Measurements from ENCODE around the gene LPP. TPM values are rescaled to one million over a fixed set of nuclear protein-coding genes. Genes with fewer than 3 reads are reported as not detected.

The LPP gene
- total RNA-seq, 6 experiments from 2014 or later = 41.5 to 90.5 (median 69.5) TPM

DNA sequence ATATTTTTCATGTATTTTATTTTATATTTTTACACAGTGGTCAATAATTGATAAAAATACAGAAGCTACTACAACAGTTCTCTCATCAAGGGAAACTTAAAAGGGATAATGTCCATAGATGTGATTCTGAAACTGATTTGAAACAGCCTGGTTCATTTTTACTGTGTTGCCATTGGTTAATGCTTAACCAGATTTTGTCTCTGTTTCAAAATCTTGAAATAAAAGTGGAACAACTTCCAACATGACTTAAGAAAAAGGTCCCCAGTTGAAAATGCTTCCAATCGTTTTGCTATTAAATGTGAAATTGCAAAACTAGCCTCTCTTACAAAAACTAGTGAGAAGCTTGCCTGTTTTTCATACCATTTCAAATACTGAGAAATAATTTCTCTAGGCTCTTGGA is 240.7 kb downstream of the LPP start:
- H3K4me1 ChIP-seq = peaks cover 0 to 66% (median 19%) of the 10 kb centered on the region in 4 donors
- ATAC-seq (peak; percentile 6 to 52 (median 23)), DNase-seq (no peak)
- no peaks in the 10 kb centered on the region for H3K27me3 ChIP-seq
- H3K27ac ChIP-seq = peak overlapping the region in 2 of 3 donors; percentile 45 to 88
- H3K36me3 ChIP-seq = no peaks in the 10 kb centered on the region
- no peak overlapping the region for H3K4me3 ChIP-seq
- TF ChIP-seq POLR2A (IDR thresholded peaks at IDR 0.05) = no peak
- TF ChIP-seq, protein P1, sequence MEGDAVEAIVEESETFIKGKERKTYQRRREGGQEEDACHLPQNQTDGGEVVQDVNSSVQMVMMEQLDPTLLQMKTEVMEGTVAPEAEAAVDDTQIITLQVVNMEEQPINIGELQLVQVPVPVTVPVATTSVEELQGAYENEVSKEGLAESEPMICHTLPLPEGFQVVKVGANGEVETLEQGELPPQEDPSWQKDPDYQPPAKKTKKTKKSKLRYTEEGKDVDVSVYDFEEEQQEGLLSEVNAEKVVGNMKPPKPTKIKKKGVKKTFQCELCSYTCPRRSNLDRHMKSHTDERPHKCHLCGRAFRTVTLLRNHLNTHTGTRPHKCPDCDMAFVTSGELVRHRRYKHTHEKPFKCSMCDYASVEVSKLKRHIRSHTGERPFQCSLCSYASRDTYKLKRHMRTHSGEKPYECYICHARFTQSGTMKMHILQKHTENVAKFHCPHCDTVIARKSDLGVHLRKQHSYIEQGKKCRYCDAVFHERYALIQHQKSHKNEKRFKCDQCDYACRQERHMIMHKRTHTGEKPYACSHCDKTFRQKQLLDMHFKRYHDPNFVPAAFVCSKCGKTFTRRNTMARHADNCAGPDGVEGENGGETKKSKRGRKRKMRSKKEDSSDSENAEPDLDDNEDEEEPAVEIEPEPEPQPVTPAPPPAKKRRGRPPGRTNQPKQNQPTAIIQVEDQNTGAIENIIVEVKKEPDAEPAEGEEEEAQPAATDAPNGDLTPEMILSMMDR (IDR thresholded peaks at IDR 0.05) = no peak
- 17% methylated on average over 1 of the region's 1 CpG for WGBS (ENCODE audit: insufficient coverage, low coverage, low lambda C conversion rate, missing lambda C conversion rate)
- intact Hi-C loops (cut with DNase I) = no loop called here
- no peaks in the 10 kb centered on the region for H3K9me3 ChIP-seq

DNA sequence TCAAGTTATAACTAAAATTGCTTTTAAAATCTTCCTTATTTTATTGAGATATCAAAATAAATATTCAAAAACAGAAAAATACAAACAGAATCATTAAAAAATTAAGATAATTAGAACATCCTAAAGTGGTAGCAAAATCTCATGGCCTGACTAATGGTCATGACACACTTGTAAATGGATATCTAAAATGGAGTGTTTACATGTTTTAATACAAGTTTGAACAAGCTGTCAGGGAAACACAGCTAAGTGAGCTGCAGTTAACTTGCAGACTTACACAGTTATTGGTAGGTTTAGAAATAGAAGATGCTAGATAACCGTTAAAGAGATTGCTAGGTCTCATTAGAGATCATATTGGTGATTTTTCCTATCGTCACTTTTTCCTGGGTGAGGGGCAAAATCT is 242.3 kb downstream of the LPP start:
- H3K4me1 ChIP-seq = peaks cover 0 to 70% (median 22%) of the 10 kb centered on the region in 4 donors
- ATAC-seq = no peak

DNA sequence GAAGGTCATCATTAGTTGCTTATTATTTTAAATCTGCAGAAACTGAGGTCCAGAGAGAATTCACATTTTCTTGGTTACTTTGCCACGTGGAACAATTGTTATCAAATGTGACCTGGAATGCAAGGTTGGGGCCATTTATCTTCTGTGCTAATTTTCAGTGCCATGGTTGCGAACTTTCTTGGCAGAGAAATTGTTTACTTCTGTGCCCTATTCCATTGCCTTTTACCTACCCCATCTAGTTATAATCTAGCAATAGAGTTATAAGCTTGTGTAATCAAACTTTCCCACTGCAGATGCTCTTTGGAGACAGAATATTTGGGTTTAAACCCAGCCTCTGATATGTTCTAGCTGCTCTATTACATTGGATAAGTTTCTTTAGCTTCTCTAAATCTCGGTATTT is 242.9 kb downstream of the LPP start:
- Histone ChIP-seq H3K4me3 (peak overlapping the region; percentile 6 to 35 (median 14)), H3K36me3 (no peaks in the 10 kb centered on the region), H3K4me1 (peaks cover 0 to 76% (median 25%) of the 10 kb centered on the region in 4 donors), H3K27me3 (no peaks in the 10 kb centered on the region), H3K9me3 (no peaks in the 10 kb centered on the region), H3K27ac (peak overlapping the region; percentile 55 to 88 (median 84))
- intact Hi-C loops (cut with DNase I) = no loop called here
- DNase-seq (peak in 1 of 3 donors; percentile 62), ATAC-seq (peak; percentile 60 to 80 (median 68))
- WGBS (ENCODE audit: insufficient coverage, low coverage, low lambda C conversion rate, missing lambda C conversion rate) = 15% methylated on average over 3 of the region's 3 CpGs
- TF ChIP-seq, protein P1 (IDR thresholded peaks at IDR 0.05) = no peak
- TF ChIP-seq POLR2A (IDR thresholded peaks at IDR 0.05) = no peak

More for the DNA sequence above, 242.3 kb downstream of the LPP start:
- H3K36me3 ChIP-seq = no peaks in the 10 kb centered on the region
- TF ChIP-seq, protein P1 (IDR thresholded peaks at IDR 0.05) = no peak
- TF ChIP-seq POLR2A (IDR thresholded peaks at IDR 0.05) = no peak
- peak overlapping the region in 2 of 3 donors; percentile 84 to 88 for H3K27ac ChIP-seq
- no peak overlapping the region for H3K4me3 ChIP-seq
- DNase-seq = no peak
- no peaks in the 10 kb centered on the region for H3K27me3 ChIP-seq
- 39% methylated on average over 2 of the region's 2 CpGs for WGBS (ENCODE audit: insufficient coverage, low coverage, low lambda C conversion rate, missing lambda C conversion rate)
- no peaks in the 10 kb centered on the region for H3K9me3 ChIP-seq
- intact Hi-C loops (cut with DNase I) = no loop called here

DNA sequence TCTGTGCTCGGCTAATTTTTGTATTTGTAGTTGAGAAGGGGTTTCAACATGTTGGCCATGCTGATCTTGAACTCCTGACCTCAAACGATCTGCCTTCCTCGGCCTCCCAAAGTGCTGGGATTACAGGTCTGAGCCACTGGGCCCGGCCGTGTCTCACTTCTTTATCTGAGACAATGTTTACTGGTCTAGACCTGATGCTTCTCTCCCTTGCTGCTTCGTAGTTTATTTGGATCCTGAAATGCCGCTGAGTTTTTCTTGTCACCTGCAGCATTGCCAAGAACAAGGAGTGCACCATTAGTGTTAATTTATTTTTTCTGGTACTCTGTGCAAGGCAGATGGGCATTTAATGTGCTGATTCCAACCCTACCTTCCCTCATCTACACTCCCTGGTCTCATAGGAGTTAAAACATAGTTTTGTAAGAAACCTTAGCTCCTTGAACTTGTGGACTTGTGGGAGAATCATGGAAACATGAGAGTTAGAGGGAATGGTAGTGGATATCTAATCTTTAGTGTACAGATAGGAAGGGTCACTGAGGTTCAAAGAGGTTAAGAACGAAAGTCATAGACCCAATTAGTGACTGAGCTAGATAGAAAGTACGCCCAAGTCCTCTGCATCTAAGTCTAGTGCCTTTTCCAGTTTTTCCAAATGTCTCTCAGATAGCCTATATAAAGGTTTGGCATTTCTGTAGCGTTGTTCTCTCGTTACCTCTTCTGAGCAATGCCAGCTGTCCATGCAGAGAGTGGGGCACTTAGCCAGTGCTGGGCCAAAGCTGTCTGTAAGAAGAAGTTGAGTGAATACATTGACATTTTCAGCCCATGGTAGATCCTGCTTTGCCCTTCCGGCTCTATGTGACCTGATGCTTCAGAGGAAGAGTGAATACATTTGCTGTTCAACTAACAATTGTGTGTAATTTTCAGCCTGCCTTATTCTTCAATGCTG is 244.1 kb downstream of the LPP start:
- Histone ChIP-seq H3K9me3 (no peaks in the 10 kb centered on the region), H3K27me3 (no peaks in the 10 kb centered on the region), H3K36me3 (no peaks in the 10 kb centered on the region), H3K4me1 (peaks cover 0 to 81% (median 26%) of the 10 kb centered on the region in 4 donors), H3K27ac (peak overlapping the region; percentile 55 to 88 (median 84)), H3K4me3 (peak overlapping the region; percentile 6 to 35 (median 14))
- 40% methylated on average over 12 of the region's 12 CpGs for WGBS (ENCODE audit: insufficient coverage, low coverage, low lambda C conversion rate, missing lambda C conversion rate)
- intact Hi-C loops (cut with DNase I) = no loop called here
- ATAC-seq (peak; percentile 13 to 39 (median 26)), DNase-seq (peak in 1 of 3 donors; percentile 52)
- no peak for TF ChIP-seq POLR2A (IDR thresholded peaks at IDR 0.05)
- TF ChIP-seq, protein P1 (IDR thresholded peaks at IDR 0.05) = no peak

Data from right lobe of liver (tissue), 6 donors.